Measurements from ENCODE around the gene CMTM5. TPM values are rescaled to one million over a fixed set of nuclear protein-coding genes. Genes with fewer than 3 reads are reported as not detected.
"Not testable (repeated sequence)": the region's sequence is repeated elsewhere in the genome, so short reads cannot be mapped to it uniquely, and the experiment has no call there.

Gene CMTM5
- total RNA-seq, 1 donor from 2014 or later: 4.3 TPM

GRCh38 chr14:23421594-23421993 lies 44.7 kb downstream of the CMTM5 start:
- no peaks in the 10 kb centered on the region for H3K9me3 Mint-ChIP-seq
- no peaks in the 10 kb centered on the region for H3K9me3 ChIP-seq (ENCODE audit: low read depth)
- peaks cover 7% of the 10 kb centered on the region for H3K27me3 Mint-ChIP-seq (ENCODE audit: insufficient read depth, low read depth)

GRCh38 chr14:23423657-23424056 lies 46.8 kb downstream of the CMTM5 start:
- Mint-ChIP-seq H3K4me3 (no peak overlapping the region), H3K4me1 (no peaks in the 10 kb centered on the region), H3K36me3 (peaks cover 3% of the 10 kb centered on the region), H3K27me3 (ENCODE audit: insufficient read depth, low read depth) (peaks cover 8% of the 10 kb centered on the region), H3K27ac (peak overlapping the region; percentile 59), H3K9me3 (peaks cover 3% of the 10 kb centered on the region)
- H3F3A ChIP-seq (ENCODE audit: low read depth): no peaks in the 10 kb centered on the region
- DNase-seq (ENCODE audit: low spot score): no peak
- no peak overlapping the region for H2AFZ ChIP-seq (replicated peaks)
- H3K4me2 ChIP-seq: no peak overlapping the region
- no peaks in the 10 kb centered on the region for H4K20me1 ChIP-seq (ENCODE audit: low read depth)
- no peaks in the 10 kb centered on the region for H3K27me3 ChIP-seq
- H3K79me2 ChIP-seq (ENCODE audit: low read depth): no peaks in the 10 kb centered on the region
- no peak overlapping the region for H3K9ac ChIP-seq
- no peaks in the 10 kb centered on the region for H3K9me3 ChIP-seq (ENCODE audit: low read depth)
- TF ChIP-seq CTCF (IDR thresholded peaks at IDR 0.05) (no peak), EZH2phosphoT487 (IDR thresholded peaks at IDR 0.05) (no peak), EZH2 (IDR thresholded peaks at IDR 0.05) (no peak)
- H3K36me3 ChIP-seq: no peaks in the 10 kb centered on the region
- no peak overlapping the region for H3K27ac ChIP-seq
- no peak overlapping the region for H3K4me3 ChIP-seq
- H3K4me1 ChIP-seq: no peaks in the 10 kb centered on the region

More at GRCh38 chr14:23421594-23421993, 44.7 kb downstream of the CMTM5 start:
- peaks cover 6% of the 10 kb centered on the region for H3K4me1 Mint-ChIP-seq
- no peak overlapping the region for H3K9ac ChIP-seq
- H3F3A ChIP-seq (ENCODE audit: low read depth): no peaks in the 10 kb centered on the region
- H3K27ac ChIP-seq: no peak overlapping the region
- no peak for TF ChIP-seq EZH2phosphoT487 (IDR thresholded peaks at IDR 0.05)
- TF ChIP-seq EZH2 (IDR thresholded peaks at IDR 0.05): no peak
- TF ChIP-seq CTCF (IDR thresholded peaks at IDR 0.05): no peak
- no peaks in the 10 kb centered on the region for H3K27me3 ChIP-seq
- H3K79me2 ChIP-seq (ENCODE audit: low read depth): no peaks in the 10 kb centered on the region
- no peaks in the 10 kb centered on the region for H4K20me1 ChIP-seq (ENCODE audit: low read depth)
- no peaks in the 10 kb centered on the region for H3K36me3 ChIP-seq
- H3K36me3 Mint-ChIP-seq: peaks cover 3% of the 10 kb centered on the region
- no peak overlapping the region for H3K4me3 Mint-ChIP-seq
- H3K4me1 ChIP-seq: no peaks in the 10 kb centered on the region
- no peak overlapping the region for H3K27ac Mint-ChIP-seq
- H2AFZ ChIP-seq (replicated peaks): no peak overlapping the region
- H3K4me2 ChIP-seq: no peak overlapping the region
- no peak overlapping the region for H3K4me3 ChIP-seq
- no peak for DNase-seq (ENCODE audit: low spot score)

GRCh38 chr14:23425169-23425568 lies 48.3 kb downstream of the CMTM5 start:
- Mint-ChIP-seq H3K36me3 (peaks cover 3% of the 10 kb centered on the region), H3K27ac (no peak overlapping the region), H3K4me1 (peaks cover 7% of the 10 kb centered on the region), H3K27me3 (ENCODE audit: insufficient read depth, low read depth) (peaks cover 8% of the 10 kb centered on the region), H3K4me3 (no peak overlapping the region), H3K9me3 (peaks cover 3% of the 10 kb centered on the region)
- Histone ChIP-seq H3K4me3 (no peak overlapping the region), H3K36me3 (no peaks in the 10 kb centered on the region), H3K9ac (no peak overlapping the region), H3K4me1 (peaks cover 3% of the 10 kb centered on the region), H3F3A (ENCODE audit: low read depth) (no peaks in the 10 kb centered on the region), H3K9me3 (ENCODE audit: low read depth) (no peaks in the 10 kb centered on the region), H4K20me1 (ENCODE audit: low read depth) (no peaks in the 10 kb centered on the region), H3K79me2 (ENCODE audit: low read depth) (no peaks in the 10 kb centered on the region), H3K27ac (no peak overlapping the region), H3K27me3 (no peaks in the 10 kb centered on the region), H3K4me2 (no peak overlapping the region), H2AFZ (replicated peaks) (no peak overlapping the region)
- no peak for TF ChIP-seq EZH2phosphoT487 (IDR thresholded peaks at IDR 0.05)
- TF ChIP-seq EZH2 (IDR thresholded peaks at IDR 0.05): no peak
- TF ChIP-seq CTCF (IDR thresholded peaks at IDR 0.05): no peak
- DNase-seq (ENCODE audit: low spot score): no peak

- H3K9me3 Mint-ChIP-seq; H3K4me1 ChIP-seq; H3K36me3 ChIP-seq; H3K4me2 ChIP-seq; H3K4me3 Mint-ChIP-seq; DNase-seq (ENCODE audit: low spot score); H3K9me3 ChIP-seq (ENCODE audit: low read depth); H3K9ac ChIP-seq; H2AFZ ChIP-seq (replicated peaks); H3F3A ChIP-seq (ENCODE audit: low read depth); H3K27me3 Mint-ChIP-seq (ENCODE audit: insufficient read depth, low read depth); H3K27me3 ChIP-seq; H3K4me3 ChIP-seq; H3K27ac ChIP-seq; H3K36me3 Mint-ChIP-seq; H3K79me2 ChIP-seq (ENCODE audit: low read depth); H3K27ac Mint-ChIP-seq; H4K20me1 ChIP-seq (ENCODE audit: low read depth): not testable (repeated sequence)
- peaks cover 13% of the 10 kb centered on the region for H3K4me1 Mint-ChIP-seq
Observed at GRCh38 chr14:23425798-23426197, 49.0 kb downstream of the CMTM5 start.
